Naive thymus-derived CD8-positive, alpha-beta T cell (primary cell): Measurements from ENCODE around the gene WNT7A. TPM values are rescaled to one million over a fixed set of nuclear protein-coding genes. Genes with fewer than 3 reads are reported as not detected.

ENCODE experiments used
- ATAC-seq, 2 donors: fragments of 150-1000 bp; cut with Tn5 transposase in 1 of 2; sonication (Bioruptor Pico), chemical (Tn5 transposase) in 1 of 2; 1 replicate in 1 of 2; 2 replicates in 1 of 2; pipeline ENCODE4 v1.10.0; 2021; ENCODE audit warnings: mild to moderate bottlenecking in 2 of 2, moderate library complexity in 2 of 2
- POLR2A ChIA-PET: fragments of 350-600 bp; sonication (Branson Sonifier 250); formaldehyde crosslinking; loops from one replicate; lab custom pipeline; 2021; ENCODE audit warnings: antibody characterized with exemption; lab: Charles Lee
- DNase-seq, 10 donors: peaks; one replicate each; pipeline versions ENCODE4 v3.0.0 to v3.0.0-alpha.2; 2020 to 2022
- H3K27ac Mint-ChIP-seq, 10 donors: one replicate each; pipeline ENCODE4 v1.8.0; 2020 to 2022; ENCODE audit warnings: mild to moderate bottlenecking in 10 of 10, mixed read lengths in 10 of 10, moderate library complexity in 4 of 10, inconsistent platforms in 1 of 10
- H3K27me3 Mint-ChIP-seq, 5 donors: one replicate each; pipeline ENCODE4 v1.8.0; 2021 to 2022; ENCODE audit warnings: mixed read lengths in 5 of 5
- H3K36me3 Mint-ChIP-seq, 3 donors: one replicate each; pipeline ENCODE4 v1.8.0; 2020 to 2022; ENCODE audit warnings: mixed read lengths in 3 of 3, mild to moderate bottlenecking in 2 of 3, inconsistent platforms in 1 of 3
- H3K4me1 Mint-ChIP-seq, 4 donors: one replicate each; pipeline ENCODE4 v1.8.0; 2021 to 2022; ENCODE audit warnings: mixed read lengths in 4 of 4
- H3K4me3 Mint-ChIP-seq, 10 donors: one replicate each; pipeline ENCODE4 v1.8.0; 2020 to 2022; ENCODE audit warnings: mild to moderate bottlenecking in 10 of 10, mixed read lengths in 10 of 10, moderate library complexity in 6 of 10, inconsistent platforms in 1 of 10
- H3K9me3 Mint-ChIP-seq, 9 donors: one replicate each; pipeline ENCODE4 v1.8.0; 2020 to 2022; ENCODE audit warnings: mixed read lengths in 9 of 9, mild to moderate bottlenecking in 3 of 9, inconsistent platforms in 1 of 9, moderate library complexity in 1 of 9
- polyA plus RNA-seq, 3 donors: library from polyadenylated mRNA; unstranded; fragments of 300-500 nt; fragmentation: Illumina TruSeq; gene quantifications; one replicate each; pipeline ENCODE4 v1.2.3, GENCODE V29; 2021
- total RNA-seq, 8 experiments: library from RNA in 2 of 8; stranded (reverse) in 2 of 8; gene quantifications; one replicate each; pipeline ENCODE4 v1.2.3 and lab custom pipeline; 2021 to 2026

Gene WNT7A
- total and polyA plus RNA-seq, 5 experiments from 2014 or later: 0.17 to 9.6 (median 1.6) TPM

DNA sequence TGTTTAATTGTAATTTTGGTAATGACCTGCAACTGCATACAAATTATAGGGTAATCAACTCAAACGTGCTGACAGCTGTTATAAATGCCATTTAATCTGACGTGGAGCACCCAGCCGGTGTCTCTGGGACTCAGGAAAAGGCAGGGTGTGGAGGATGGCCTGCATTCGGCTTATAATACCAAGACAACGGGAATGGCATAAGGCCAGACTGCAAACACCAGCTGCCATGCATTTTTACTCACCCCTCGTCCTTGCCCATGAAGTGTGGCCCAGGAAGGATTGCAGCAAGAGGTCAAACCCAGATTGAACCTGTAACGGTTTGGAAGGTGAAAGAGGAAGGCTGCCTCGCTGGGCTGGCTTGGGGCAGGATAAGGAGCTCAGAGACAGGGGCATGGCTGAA is 96.4 kb downstream of the WNT7A start:
- H3K4me3 Mint-ChIP-seq: no peak overlapping the region
- POLR2A ChIA-PET: no interaction called here
- no peaks in the 10 kb centered on the region for H3K9me3 Mint-ChIP-seq
- H3K27ac Mint-ChIP-seq: no peak overlapping the region
- no peak for ATAC-seq
- H3K4me1 Mint-ChIP-seq: peaks cover 4 to 7% (median 5%) of the 10 kb centered on the region in 4 donors
- peak in 1 of 10 donors; percentile 38 for DNase-seq
- H3K36me3 Mint-ChIP-seq: no peaks in the 10 kb centered on the region
- H3K27me3 Mint-ChIP-seq: peaks cover 7 to 16% (median 9%) of the 10 kb centered on the region in 5 donors

- POLR2A ChIA-PET: no interaction called here
Measured at GRCh38 chr3:13782501-13782900, 97.4 kb downstream of the WNT7A start.

GRCh38 chr3:13781417-13781816 is 98.5 kb downstream of the WNT7A start:
- no peak for ATAC-seq
- peaks cover 4 to 7% (median 5%) of the 10 kb centered on the region in 4 donors for H3K4me1 Mint-ChIP-seq
- peaks cover 7 to 16% (median 9%) of the 10 kb centered on the region in 5 donors for H3K27me3 Mint-ChIP-seq
- H3K27ac Mint-ChIP-seq: peak overlapping the region in 1 of 10 donors; percentile 7
- POLR2A ChIA-PET: no interaction called here
- H3K9me3 Mint-ChIP-seq: no peaks in the 10 kb centered on the region
- no peaks in the 10 kb centered on the region for H3K36me3 Mint-ChIP-seq
- DNase-seq: no peak
- no peak overlapping the region for H3K4me3 Mint-ChIP-seq

More at GRCh38 chr3:13782501-13782900, 97.4 kb downstream of the WNT7A start:
- ATAC-seq: no peak
- H3K27me3 Mint-ChIP-seq: peaks cover 7 to 16% (median 9%) of the 10 kb centered on the region in 5 donors
- H3K4me3 Mint-ChIP-seq: no peak overlapping the region
- no peak for DNase-seq
- H3K4me1 Mint-ChIP-seq: peaks cover 4 to 7% (median 5%) of the 10 kb centered on the region in 4 donors
- H3K36me3 Mint-ChIP-seq: no peaks in the 10 kb centered on the region
- H3K9me3 Mint-ChIP-seq: no peaks in the 10 kb centered on the region
- peak overlapping the region in 3 of 10 donors; percentile 10 to 67 (median 37) for H3K27ac Mint-ChIP-seq

DNA sequence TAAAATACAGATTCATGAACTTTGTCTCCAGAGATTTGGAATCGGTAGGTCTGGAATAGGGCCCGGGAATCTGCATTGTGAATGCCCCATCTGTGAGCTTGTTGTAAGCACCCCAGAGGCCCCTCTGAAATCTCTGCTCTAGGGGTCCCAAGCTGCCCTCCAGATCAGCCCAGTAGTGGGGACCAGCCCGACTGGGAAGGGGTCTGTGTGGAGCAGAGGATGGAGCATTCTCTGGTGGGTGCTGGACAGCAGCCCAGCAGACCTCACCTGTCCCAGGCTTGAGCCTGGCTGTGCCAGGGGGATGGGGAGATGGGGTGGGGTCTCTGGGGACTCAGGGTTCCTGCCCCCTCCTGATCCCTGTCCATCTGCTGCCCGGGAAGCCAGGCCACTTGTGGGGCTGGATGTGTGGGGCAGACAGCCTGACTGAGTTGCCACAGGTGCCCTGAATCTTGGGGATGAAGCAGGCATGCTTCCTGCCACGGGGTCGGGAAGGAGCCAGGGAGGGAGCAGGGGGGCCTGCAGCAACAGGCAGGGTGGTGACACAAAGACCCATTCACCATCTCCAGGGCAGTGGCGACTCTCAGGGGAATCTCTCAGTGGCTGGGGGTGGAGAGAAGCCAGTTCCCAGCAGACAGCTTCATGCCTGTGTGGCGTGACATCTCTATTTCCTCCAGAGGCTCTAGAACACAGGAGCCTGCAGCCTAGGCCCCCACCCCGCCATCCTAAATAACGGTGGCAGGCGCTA is 99.3 kb downstream of the WNT7A start:
- POLR2A ChIA-PET: no interaction called here
- Mint-ChIP-seq H3K4me3 (no peak overlapping the region), H3K27ac (no peak overlapping the region), H3K9me3 (no peaks in the 10 kb centered on the region), H3K36me3 (no peaks in the 10 kb centered on the region), H3K27me3 (peaks cover 7 to 16% (median 9%) of the 10 kb centered on the region in 5 donors), H3K4me1 (peaks cover 4 to 7% (median 5%) of the 10 kb centered on the region in 4 donors)
- no peak for DNase-seq
- ATAC-seq: no peak

GRCh38 chr3:13776253-13777050 is 103.4 kb downstream of the WNT7A start:
- POLR2A ChIA-PET: no interaction called here

GRCh38 chr3:13772885-13773745 is 106.8 kb downstream of the WNT7A start:
- no peak overlapping the region for H3K27ac Mint-ChIP-seq

More at GRCh38 chr3:13776253-13777050, 103.4 kb downstream of the WNT7A start:
- Mint-ChIP-seq H3K27me3 (peaks cover 0 to 15% (median 5%) of the 10 kb centered on the region in 5 donors), H3K4me3 (no peak overlapping the region), H3K4me1 (peaks cover 0 to 10% (median 4%) of the 10 kb centered on the region in 4 donors), H3K36me3 (no peaks in the 10 kb centered on the region), H3K27ac (no peak overlapping the region), H3K9me3 (peaks cover 0 to 3% (median 0%) of the 10 kb centered on the region in 9 donors)
- ATAC-seq (no peak), DNase-seq (no peak)

GRCh38 chr3:13772321-13772745 is 107.5 kb downstream of the WNT7A start:
- ATAC-seq: no peak
- Mint-ChIP-seq H3K27me3 (peaks cover 0 to 12% (median 5%) of the 10 kb centered on the region in 5 donors), H3K36me3 (no peaks in the 10 kb centered on the region), H3K27ac (no peak overlapping the region), H3K4me3 (no peak overlapping the region), H3K4me1 (peaks cover 0 to 26% (median 10%) of the 10 kb centered on the region in 4 donors), H3K9me3 (peaks cover 0 to 3% (median 0%) of the 10 kb centered on the region in 9 donors)
- POLR2A ChIA-PET: no interaction called here
- no peak for DNase-seq

More at GRCh38 chr3:13772885-13773745, 106.8 kb downstream of the WNT7A start:
- Mint-ChIP-seq H3K4me3 (no peak overlapping the region), H3K9me3 (peaks cover 0 to 3% (median 0%) of the 10 kb centered on the region in 9 donors), H3K36me3 (no peaks in the 10 kb centered on the region), H3K4me1 (peaks cover 0 to 26% (median 10%) of the 10 kb centered on the region in 4 donors), H3K27me3 (peaks cover 0 to 12% (median 5%) of the 10 kb centered on the region in 5 donors)
- no peak for DNase-seq
- POLR2A ChIA-PET: no interaction called here
- no peak for ATAC-seq

DNA sequence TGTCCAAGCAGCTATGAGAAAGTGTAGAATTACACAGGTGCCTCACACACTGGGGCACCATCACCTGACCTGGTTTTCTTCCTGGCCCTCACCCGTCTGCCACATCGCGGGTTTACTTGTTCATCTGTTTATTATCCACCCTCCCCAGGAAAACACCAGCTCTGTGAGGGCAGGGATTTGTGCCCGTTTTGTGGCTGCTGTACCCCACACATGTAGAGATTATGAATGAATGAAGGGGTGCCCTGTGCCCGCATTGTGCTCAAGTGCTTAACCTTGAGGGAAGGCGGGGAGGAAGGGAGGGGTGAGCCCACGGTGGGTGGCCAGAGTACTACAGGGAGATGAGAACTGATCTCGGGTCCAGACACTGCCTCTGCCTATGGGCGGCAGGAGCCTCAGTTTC is 108.4 kb downstream of the WNT7A start:
- Mint-ChIP-seq H3K4me1 (peaks cover 0 to 26% (median 10%) of the 10 kb centered on the region in 4 donors), H3K9me3 (peaks cover 0 to 4% (median 0%) of the 10 kb centered on the region in 9 donors), H3K27ac (peak overlapping the region in 2 of 10 donors; percentile 35 to 50), H3K4me3 (peak overlapping the region in 1 of 10 donors; percentile 13), H3K27me3 (peaks cover 0 to 12% (median 5%) of the 10 kb centered on the region in 5 donors), H3K36me3 (no peaks in the 10 kb centered on the region)
- POLR2A ChIA-PET: no interaction called here
- no peak for ATAC-seq
- DNase-seq: no peak

DNA sequence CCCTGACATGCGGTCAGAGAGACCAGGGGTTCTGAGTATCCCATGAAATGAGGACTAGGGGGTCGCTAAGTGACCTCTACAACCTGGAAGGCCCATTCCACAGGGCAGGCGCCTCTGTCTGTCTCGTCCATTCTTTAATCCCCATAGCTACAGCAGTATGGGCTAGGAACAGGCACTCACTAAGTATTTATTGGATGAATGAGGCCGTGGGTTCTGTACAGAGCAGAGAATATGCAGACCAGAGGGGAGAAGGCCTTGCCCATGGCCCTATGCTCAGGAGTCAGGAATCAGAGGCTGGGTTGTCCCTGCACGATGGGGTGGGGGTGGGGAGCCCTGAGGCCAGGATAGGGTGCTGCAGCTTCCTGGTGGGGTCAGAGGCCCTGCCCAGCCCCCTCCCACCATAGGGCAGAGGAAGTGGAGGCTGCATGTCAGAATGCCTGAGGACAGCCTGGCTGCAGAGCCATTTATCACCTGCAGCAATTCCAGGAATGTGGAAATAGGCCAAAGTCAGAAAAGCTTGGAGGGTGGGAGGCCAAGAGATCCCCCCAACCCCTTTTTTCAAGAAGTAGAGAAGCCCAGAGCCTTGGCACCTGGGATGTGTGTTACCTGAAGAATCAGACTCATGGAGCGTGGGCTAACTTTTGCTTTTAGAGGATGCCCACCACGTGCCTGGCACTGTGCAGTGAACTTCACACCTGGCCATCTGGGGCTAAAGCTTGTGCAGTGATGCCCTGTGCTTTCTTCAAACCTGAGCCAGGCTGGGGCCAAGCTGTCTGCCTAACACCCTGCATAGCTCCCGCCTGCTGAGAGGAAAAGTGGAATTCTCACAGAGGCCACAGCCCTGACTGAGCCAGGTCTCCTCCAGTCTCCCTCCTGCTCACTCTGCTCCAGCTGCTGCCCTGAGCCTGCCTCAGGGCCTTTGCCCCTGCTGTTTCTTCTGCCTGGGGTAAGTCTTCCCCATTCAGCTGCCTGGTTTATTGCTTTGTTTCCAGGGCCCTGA is 109.4 kb downstream of the WNT7A start:
- DNase-seq (no peak), ATAC-seq (peak in 1 of 2 donors; percentile 25)
- peaks cover 0 to 26% (median 10%) of the 10 kb centered on the region in 4 donors for H3K4me1 Mint-ChIP-seq
- peaks cover 0 to 11% (median 5%) of the 10 kb centered on the region in 5 donors for H3K27me3 Mint-ChIP-seq
- peak overlapping the region in 3 of 10 donors; percentile 38 to 57 (median 45) for H3K4me3 Mint-ChIP-seq
- H3K36me3 Mint-ChIP-seq: no peaks in the 10 kb centered on the region
- H3K9me3 Mint-ChIP-seq: peaks cover 0 to 4% (median 0%) of the 10 kb centered on the region in 9 donors
- H3K27ac Mint-ChIP-seq: peak overlapping the region in 4 of 10 donors; percentile 18 to 90 (median 66)
- POLR2A ChIA-PET: interaction anchor here (0.7 kb wide), 1 partner anchor 67 kb away, joined by 4 read pairs; no protein-coding TSS in a partner anchor

- no peak for DNase-seq
- Mint-ChIP-seq H3K27me3 (peaks cover 0 to 7% (median 5%) of the 10 kb centered on the region in 5 donors), H3K4me1 (peaks cover 0 to 26% (median 10%) of the 10 kb centered on the region in 4 donors), H3K4me3 (no peak overlapping the region), H3K27ac (peak overlapping the region in 1 of 10 donors; percentile 66), H3K9me3 (peaks cover 0 to 4% (median 0%) of the 10 kb centered on the region in 9 donors), H3K36me3 (no peaks in the 10 kb centered on the region)
- POLR2A ChIA-PET: no interaction called here
- ATAC-seq: no peak
Measured at GRCh38 chr3:13769422-13769821, 110.4 kb downstream of the WNT7A start.

DNA sequence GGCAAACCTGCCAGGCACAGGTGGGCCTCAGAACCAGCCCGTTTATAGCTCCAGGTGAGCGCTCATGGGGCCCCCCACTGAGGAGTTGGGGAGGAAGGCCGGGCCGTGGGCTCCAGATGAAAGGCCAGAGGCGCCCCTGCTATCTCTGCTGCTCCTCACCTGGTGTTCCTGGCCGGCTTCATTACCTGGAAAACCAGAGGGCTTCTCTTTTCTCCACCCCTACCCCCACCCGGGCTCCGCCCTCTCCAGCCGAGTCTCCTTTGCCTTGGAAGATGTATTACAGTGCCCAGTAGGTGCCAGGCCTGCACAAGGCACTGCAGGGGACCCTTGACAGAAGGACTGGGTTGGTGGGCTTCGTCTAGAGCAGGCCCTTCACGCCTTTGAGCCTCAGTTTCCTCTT is 111.4 kb downstream of the WNT7A start:
- Mint-ChIP-seq H3K36me3 (peaks cover 0 to 1% (median 0%) of the 10 kb centered on the region in 3 donors), H3K4me3 (no peak overlapping the region), H3K27ac (no peak overlapping the region), H3K27me3 (peaks cover 0 to 2% (median under 1%) of the 10 kb centered on the region in 5 donors), H3K9me3 (peaks cover 0 to 5% (median 0%) of the 10 kb centered on the region in 9 donors), H3K4me1 (peaks cover 0 to 26% (median 7%) of the 10 kb centered on the region in 4 donors)
- POLR2A ChIA-PET: no interaction called here
- DNase-seq (no peak), ATAC-seq (no peak)
